UCSD-AML1 (cell line): ENCODE results near the gene GNB3.
"Not testable (repeated sequence)": the region's sequence is repeated elsewhere in the genome, so short reads cannot be mapped to it uniquely, and the experiment has no call there.

ENCODE experiments used
- DNase-seq: peaks from one replicate; lab custom pipeline; 2025; ENCODE audit not compliant: unreplicated experiment; lab: John Stamatoyannopoulos, UW

The GNB3 gene

DNA sequence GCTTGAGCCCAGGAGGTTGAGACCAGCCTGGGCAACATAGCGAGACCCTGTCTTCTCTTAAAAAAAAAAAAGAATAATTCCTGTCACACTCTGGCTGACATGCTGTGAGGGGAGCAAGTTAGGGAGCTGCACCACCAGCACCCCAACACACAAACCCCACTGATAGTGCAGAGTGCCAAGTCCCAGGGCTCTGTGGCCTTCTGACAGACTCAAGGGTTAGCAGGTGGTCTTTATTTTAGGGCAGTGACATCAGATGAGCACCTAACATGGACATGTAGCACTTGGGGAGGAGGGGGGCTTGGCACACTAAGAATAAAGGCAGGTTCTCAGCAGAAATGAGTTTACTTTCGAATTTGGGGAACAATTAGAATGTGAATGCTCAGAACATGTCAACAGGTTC lies 18.1 kb downstream of the GNB3 start:
- no peak for DNase-seq

DNA sequence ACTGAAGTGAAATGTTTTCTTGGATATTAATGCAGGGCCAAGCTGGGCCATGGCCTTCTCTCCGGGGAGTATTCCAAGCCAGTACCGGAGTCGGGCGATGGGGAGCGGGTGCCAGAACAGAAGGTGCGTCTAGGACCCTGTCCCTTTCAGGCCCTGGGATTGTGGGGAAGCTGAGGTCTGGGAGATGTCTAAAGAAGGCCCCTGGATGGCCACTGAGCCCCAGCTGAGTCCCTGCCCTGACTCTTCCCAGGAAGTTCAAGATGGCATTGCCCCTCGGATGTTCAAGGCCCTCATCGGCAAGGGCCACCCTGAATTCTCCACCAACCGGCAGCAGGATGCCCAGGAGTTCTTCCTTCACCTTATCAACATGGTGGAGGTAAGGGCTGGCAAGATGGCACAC lies 19.4 kb downstream of the GNB3 start:
- no peak for DNase-seq

DNA sequence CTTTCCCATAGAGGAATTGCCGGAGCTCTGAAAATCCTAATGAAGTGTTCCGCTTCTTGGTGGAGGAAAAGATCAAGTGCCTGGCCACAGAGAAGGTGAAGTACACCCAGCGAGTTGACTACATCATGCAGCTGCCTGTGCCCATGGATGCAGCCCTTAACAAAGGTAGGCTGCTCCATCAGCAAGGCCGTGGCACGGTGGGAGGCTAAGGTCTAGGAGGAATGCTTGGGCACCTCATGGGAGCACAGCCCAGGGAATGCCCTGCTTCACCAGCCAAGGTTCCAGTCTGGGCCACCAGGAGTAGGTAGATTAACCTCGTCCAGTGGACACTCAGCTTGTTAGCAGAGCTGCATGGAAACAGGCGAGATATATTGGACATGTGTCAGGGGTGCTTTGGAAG lies 20.2 kb downstream of the GNB3 start:
- no peak for DNase-seq

DNA sequence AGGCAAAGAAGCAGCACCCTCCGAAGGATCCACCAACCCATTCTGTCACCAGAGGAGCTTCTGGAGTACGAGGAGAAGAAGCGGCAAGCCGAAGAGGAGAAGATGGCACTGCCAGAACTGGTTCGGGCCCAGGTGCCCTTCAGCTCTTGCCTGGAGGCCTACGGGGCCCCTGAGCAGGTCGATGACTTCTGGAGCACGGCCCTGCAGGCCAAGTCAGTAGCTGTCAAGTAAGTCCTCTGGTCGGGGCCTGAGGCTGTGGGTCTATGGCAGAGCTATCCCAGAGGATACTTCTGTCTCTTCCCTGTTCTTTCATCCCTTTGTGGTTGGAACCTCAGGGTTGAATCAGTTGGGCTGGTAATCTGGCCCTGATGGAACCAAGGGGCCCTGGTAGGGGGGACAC lies 20.7 kb downstream of the GNB3 start:
- DNase-seq: no peak

- DNase-seq: no peak
Observed at GRCh38 chr12:6863033-6863432, 22.3 kb downstream of the GNB3 start.

DNA sequence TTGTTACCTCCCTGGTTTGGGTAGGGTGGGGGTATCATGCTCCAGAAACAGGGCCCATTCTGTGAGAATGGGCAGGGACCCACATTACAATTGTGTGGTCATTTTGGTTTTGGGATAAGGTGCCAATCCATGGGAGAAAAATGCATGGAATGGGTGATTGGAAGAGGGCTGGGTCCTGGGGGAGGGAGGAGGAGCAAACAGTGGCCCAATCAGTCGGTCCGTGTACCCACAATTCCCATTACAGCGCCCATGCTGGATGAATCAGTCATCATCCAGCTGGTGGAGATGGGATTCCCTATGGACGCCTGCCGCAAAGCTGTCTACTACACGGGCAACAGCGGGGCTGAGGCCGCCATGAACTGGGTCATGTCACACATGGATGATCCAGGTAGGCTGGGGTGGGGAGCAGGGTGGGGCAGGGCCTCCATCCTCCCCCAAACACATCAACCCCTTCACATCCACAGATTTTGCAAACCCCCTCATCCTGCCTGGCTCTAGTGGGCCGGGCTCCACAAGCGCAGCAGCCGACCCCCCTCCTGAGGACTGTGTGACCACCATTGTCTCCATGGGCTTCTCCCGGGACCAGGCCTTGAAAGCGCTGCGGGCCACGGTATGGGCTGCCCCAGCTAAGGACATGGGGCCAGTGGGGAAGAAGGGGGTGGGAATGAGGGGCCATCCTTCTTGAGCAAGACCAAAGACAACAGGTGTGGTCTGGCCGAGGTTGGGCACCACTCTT lies 23.0 kb downstream of the GNB3 start:
- no peak for DNase-seq

DNA sequence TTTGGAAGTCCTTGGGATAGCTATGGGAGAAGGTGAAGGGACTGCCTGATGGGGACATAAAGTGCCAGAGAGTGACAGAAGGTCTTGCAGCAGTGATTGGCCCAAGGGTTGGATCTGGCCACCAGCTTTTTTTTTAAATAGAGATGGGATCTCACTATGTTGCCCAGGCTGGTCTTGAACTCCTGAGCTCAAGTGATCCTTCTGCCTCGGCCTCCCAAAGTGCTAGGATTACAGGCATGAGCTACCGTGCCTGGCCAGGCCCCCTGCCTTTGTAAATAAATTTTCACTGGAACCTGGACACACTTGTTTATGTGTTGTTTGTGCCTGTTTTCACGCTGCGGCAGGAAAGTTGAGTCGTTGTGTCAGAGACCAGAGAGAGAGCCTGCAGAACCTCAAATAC lies 24.6 kb downstream of the GNB3 start:
- not testable (repeated sequence) for DNase-seq

GRCh38 chr12:6866163-6866919 lies 25.6 kb downstream of the GNB3 start:
- no peak for DNase-seq

- no peak for DNase-seq
Observed at GRCh38 chr12:6866920-6867412, 26.2 kb downstream of the GNB3 start.

- DNase-seq: peak; percentile 85
Observed at GRCh38 chr12:6867413-6868210, 26.9 kb downstream of the GNB3 start, which contains the start of gene TPI1. Gene TPI1, plus strand, starts transcription at chr12:6867531. Its CDS starts 36 bp downstream, at chr12:6867567.

DNA sequence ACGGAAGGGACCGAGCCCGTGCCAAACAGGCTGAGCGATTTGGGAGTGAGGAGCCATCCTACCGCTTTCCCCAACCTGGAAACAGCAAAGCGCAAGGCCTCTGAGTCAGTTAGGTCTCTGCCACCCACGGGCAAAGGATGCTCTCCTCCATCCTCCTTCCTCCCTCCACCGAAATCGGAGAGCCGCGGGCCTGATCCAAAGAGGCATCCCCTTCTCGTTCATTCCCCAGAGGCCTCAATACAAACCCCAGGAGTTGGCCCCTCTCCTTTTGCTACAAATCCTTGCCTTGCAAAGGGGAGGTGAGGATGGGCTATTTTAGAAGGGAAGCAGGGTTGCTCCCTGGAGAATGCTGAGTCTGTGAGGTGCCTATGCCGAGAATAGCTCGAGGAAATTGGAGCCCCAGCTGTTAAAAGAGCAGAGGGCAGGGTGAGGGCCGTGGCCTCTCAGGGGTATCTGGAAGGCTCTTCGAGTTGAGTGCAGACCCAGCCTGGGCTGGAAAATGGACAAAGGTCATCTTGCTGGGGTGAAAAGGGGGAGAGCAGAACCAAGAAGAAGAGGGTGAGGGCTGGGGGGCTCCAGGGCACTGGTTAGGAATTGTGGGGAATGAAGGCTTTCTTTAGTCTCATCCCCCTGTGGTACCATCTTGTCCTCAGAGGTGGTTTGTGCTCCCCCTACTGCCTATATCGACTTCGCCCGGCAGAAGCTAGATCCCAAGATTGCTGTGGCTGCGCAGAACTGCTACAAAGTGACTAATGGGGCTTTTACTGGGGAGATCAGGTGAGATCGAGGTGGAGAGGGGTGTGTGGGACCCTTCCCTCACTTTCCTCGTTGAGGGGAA lies 27.7 kb downstream of the GNB3 start:
- DNase-seq: peak; percentile 35

- DNase-seq: peak; percentile 75
Observed at GRCh38 chr12:6869049-6870021, 28.6 kb downstream of the GNB3 start.

- DNase-seq: not testable (repeated sequence)
Observed at GRCh38 chr12:6870304-6870703, 29.6 kb downstream of the GNB3 start.

DNA sequence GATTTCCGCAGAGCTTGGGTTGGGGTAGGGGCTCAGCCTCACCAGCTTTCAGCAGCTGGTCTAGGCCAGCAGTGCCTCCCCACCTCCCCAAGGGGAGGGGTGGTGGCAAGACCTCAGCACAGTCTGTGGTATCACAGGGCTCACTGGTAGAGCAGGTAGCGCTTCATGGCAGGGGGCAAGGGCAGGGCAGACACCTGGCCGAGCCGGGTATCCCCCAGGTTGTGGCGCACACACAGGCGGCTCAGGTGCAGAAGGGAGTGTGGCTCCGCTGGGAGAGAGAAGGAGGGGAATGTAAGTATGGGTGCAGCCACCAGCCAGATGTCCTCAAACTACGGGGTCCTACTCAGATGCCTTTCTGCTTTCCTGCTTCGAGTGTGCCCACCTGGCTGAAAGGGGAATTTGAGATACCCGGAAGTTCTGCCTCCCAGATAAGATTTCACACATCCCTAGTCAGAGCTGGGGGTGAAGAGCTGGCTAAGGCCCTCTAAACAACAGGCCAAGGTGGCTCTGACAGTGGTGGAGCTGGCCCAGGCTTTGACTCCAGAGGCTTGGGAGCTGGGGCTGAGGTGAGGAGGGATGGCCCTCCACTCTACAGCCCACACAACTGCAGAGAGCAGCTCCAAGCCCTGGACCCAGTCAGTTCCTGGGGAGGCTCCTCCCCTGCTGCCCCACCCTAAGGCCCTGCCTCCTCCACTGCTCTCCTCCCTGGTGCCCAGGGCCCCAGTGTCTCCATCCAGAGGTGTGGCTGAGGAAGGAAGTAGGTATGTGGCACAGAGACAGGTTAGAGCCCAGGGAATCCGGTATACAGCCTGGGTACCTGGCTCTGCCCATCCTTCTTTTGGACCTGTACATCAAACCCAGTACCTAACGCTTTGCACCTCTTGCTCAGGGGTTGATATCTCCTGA lies 30.6 kb downstream of the GNB3 start:
- peak; percentile 36 for DNase-seq

GRCh38 chr12:6872073-6873048 lies 31.6 kb downstream of the GNB3 start:
- peak; percentile 84 for DNase-seq

DNA sequence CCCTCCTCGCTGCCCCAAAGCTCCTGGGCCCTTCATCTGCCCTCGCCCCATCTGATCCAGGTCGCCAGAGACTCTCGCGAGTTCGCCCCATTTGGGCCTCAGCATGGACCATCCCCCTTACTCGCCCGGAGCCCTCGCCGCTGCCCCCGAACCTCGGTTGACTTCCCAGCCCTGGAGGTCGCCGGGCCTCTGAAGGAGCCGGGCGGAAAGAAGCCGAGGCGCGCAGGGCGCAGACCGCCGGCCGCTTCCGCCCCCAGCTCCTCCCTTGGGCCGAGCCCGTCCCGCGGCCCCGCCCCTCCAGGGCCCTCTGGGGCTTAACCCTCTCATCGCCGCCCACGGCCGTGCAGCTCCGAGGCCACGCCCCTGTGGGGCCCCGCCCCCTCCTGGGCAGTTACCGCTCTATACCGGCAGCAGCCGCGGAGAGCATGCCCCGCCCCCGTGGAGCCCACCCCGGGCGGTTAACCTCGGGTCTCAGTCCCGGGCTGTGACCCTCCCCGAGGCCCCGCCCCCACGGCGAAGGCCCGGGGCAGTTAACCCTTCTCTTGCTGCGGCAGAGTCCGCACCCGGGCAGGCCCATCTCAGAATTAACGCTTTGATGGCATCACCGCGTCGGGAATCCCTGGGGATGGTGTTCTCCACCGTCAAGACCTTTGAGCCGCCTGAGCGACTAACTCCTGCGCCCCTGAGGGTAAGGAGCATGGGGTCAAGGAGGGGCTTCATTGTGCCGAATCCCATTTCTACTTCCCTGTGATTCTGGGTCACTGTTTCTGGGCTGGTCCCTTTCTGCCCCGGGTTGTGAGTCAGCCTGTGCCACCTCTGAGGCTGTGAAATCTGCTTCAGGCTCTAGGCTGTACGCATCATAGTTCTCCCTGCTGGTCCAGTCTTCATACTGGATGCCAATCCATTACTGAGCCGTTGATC lies 32.6 kb downstream of the GNB3 start, which contains the start of gene SPSB2:
Gene SPSB2 (minus strand): TSS at position 210 of the 921 bp plus-strand sequence. CDS start 402 bp downstream, outside the sequence.
- DNase-seq: peak; percentile 99
